Measurements from ENCODE around the gene GALNT1. TPM values are rescaled to one million over a fixed set of nuclear protein-coding genes. Genes with fewer than 3 reads are reported as not detected.

The GALNT1 gene
- total and polyA plus RNA-seq, 10 of the 15 experiments (the other 5 are each of a cell fraction or from before 2014, with no cell fraction given) = 8.0 to 53.7 (median 29.9) TPM

GRCh38 chr18:35732636-35733035 lies 151.1 kb downstream of the GALNT1 start:
- Histone ChIP-seq H3K4me3 (no peak overlapping the region), H2AFZ (ENCODE audit: control insufficient read depth, low read depth, low read length) (no peak overlapping the region), H3K27ac (ENCODE audit: control insufficient read depth, insufficient read depth) (no peak overlapping the region), H3K79me2 (ENCODE audit: control insufficient read depth, insufficient read depth, low read length) (no peaks in the 10 kb centered on the region), H3K9ac (ENCODE audit: control insufficient read depth, insufficient read depth, low read length) (no peak overlapping the region), H3K27me3 (replicated peaks in 1 of 2; ENCODE audit: control insufficient read depth in 2 of 2, insufficient read depth in 2 of 2, low read length in 1 of 2) (no peaks in the 10 kb centered on the region; a peak in 1 of 4 replicates), H3K9me3 (replicated peaks; ENCODE audit: control insufficient read depth, insufficient read depth, low read length) (no peaks in the 10 kb centered on the region), H4K20me1 (ENCODE audit: control insufficient read depth, insufficient read depth) (no peaks in the 10 kb centered on the region), H3K4me2 (ENCODE audit: control insufficient read depth, insufficient read depth) (no peak overlapping the region), H3K36me3 (ENCODE audit: control insufficient read depth in 2 of 2, insufficient read depth in 2 of 2, low read length in 1 of 2) (no peaks in the 10 kb centered on the region), H3K4me1 (ENCODE audit: control insufficient read depth, insufficient read depth, low read length) (no peaks in the 10 kb centered on the region)
- WGBS (ENCODE audit: insufficient coverage, insufficient replicate concordance, low lambda C conversion rate, missing lambda C conversion rate) = 94% methylated on average over 1 of the region's 1 CpG
- BruUV-seq (replicated peaks) = no TSS peak
- ATAC-seq = no peak
- ChIA-PET SMC1A (ENCODE audit: uncharacterized antibody, unreplicated experiment) (interaction anchor here (0.6 to 1.6 kb wide), 3 partner anchors 9 to 246 kb away, joined by 3 to 4 read pairs (median 3); no protein-coding TSS in a partner anchor), POLR2A (no interaction called here), CTCF (interaction anchor here (0.6 kb wide), 1 partner anchor 515 kb away, joined by 3 read pairs; no protein-coding TSS in a partner anchor), RAD21 (ENCODE audit: unreplicated experiment) (interaction anchor here (1.6 kb wide), 1 partner anchor 24 kb away, joined by 4 read pairs; no protein-coding TSS in a partner anchor)
- no peak for TF ChIP-seq JUNB (IDR thresholded peaks at IDR 0.05)
- TF ChIP-seq HDAC2 (IDR thresholded peaks at IDR 0.05) = no peak
- no peak for TF ChIP-seq DPF2 (IDR thresholded peaks at IDR 0.05)
- no peak for TF ChIP-seq SREBF1 (IDR thresholded peaks at IDR 0.05; ENCODE audit: low read length)
- no peak for TF ChIP-seq FOXM1 (IDR thresholded peaks at IDR 0.05; ENCODE audit: low read depth, low read length)
- TF ChIP-seq YY1 (IDR thresholded peaks at IDR 0.05; ENCODE audit: low read depth, low read length) = no peak
- no peak for TF ChIP-seq ETV6 (conservative IDR thresholded peaks at IDR 0.05 in 1 of 2, IDR thresholded peaks at IDR 0.05 in 1 of 2; ENCODE audit: borderline replicate concordance in 1 of 2, low read depth in 1 of 2)
- no peak for TF ChIP-seq ZNF274 (IDR thresholded peaks at IDR 0.05; ENCODE audit: insufficient read depth, insufficient read length)
- TF ChIP-seq SPI1 (IDR thresholded peaks at IDR 0.05; ENCODE audit: borderline replicate concordance, insufficient read depth, low read depth, low read length) = no peak
- TF ChIP-seq SMAD5 (IDR thresholded peaks at IDR 0.05; ENCODE audit: low read depth) = no peak
- TF ChIP-seq MYB (IDR thresholded peaks at IDR 0.05; ENCODE audit: borderline replicate concordance, low read depth, low read length) = no peak
- no peak for TF ChIP-seq YBX1 (IDR thresholded peaks at IDR 0.05)
- no peak for TF ChIP-seq TBL1XR1 (IDR thresholded peaks at IDR 0.05; ENCODE audit: low read depth, low read length)
- TF ChIP-seq KDM1A (IDR thresholded peaks at IDR 0.05; ENCODE audit: borderline replicate concordance) = no peak
- TF ChIP-seq NFXL1 (IDR thresholded peaks at IDR 0.05; ENCODE audit: borderline replicate concordance) = no peak
- TF ChIP-seq SMC3 (IDR thresholded peaks at IDR 0.05; ENCODE audit: borderline replicate concordance, low read length) = no peak
- TF ChIP-seq ELK1 (IDR thresholded peaks at IDR 0.05; ENCODE audit: low read depth, low read length) = no peak
- no peak for TF ChIP-seq CBX5 (IDR thresholded peaks at IDR 0.05; ENCODE audit: low read depth)
- no peak for TF ChIP-seq KLF5 (IDR thresholded peaks at IDR 0.05; ENCODE audit: partially characterized antibody)
- in situ Hi-C loops (cut with MboI) = no loop called here
- DNase-seq (ENCODE audit: low read depth, low spot score) = no peak
- intact Hi-C loops (cut with micrococcal nuclease; ENCODE audit: unreplicated experiment) = no loop called here
- FAIRE-seq = no peak
